Subcutaneous abdominal adipose tissue (tissue), 5 donors: ENCODE measurements around the gene SEMA3B.
A peak's percentile ranks its signal among the peaks of the same experiment; 100 is the strongest.
"Not testable (repeated sequence)": the region's sequence is repeated elsewhere in the genome, so short reads cannot be mapped to it uniquely, and the experiment has no call there.

Source experiments
- H3K27ac ChIP-seq: one replicate; pipeline ENCODE4 v1.7.0; 2013; ENCODE audit warnings: low read depth, mild to moderate bottlenecking, inconsistent platforms, low read length, moderate library complexity
- H3K27me3 ChIP-seq, 5 donors: one replicate each; pipeline ENCODE4 v1.7.0; 2013; ENCODE audit warnings: low read length in 5 of 5, inconsistent platforms in 1 of 5; ENCODE audit not compliant: control insufficient read depth in 5 of 5, insufficient read depth in 4 of 5
- H3K36me3 ChIP-seq, 5 donors: one replicate each; pipeline ENCODE4 v1.7.0; 2013; ENCODE audit warnings: low read length in 5 of 5; ENCODE audit not compliant: control insufficient read depth in 5 of 5, insufficient read depth in 5 of 5
- H3K4me1 ChIP-seq, 5 donors: one replicate each; pipeline ENCODE4 v1.7.0; 2013; ENCODE audit warnings: low read length in 5 of 5, mild to moderate bottlenecking in 3 of 5, moderate library complexity in 1 of 5; ENCODE audit not compliant: control insufficient read depth in 5 of 5, insufficient read depth in 5 of 5
- H3K4me3 ChIP-seq, 5 donors: one replicate each; pipeline ENCODE4 v1.7.0; 2013; ENCODE audit warnings: low read length in 5 of 5, low read depth in 1 of 5
- H3K9ac ChIP-seq, 5 donors: one replicate each; pipeline ENCODE4 v1.7.0; 2013; ENCODE audit warnings: low read length in 5 of 5, mild to moderate bottlenecking in 4 of 5, moderate library complexity in 3 of 5
- H3K9me3 ChIP-seq, 5 donors: one replicate each; pipeline ENCODE4 v1.7.0; 2013; ENCODE audit warnings: low read length in 5 of 5; ENCODE audit not compliant: control insufficient read depth in 5 of 5
- donor health status: healthy.
- donor health status: healthy.
- donor health status: healthy.
- donor health status: healthy.
- donor health status: healthy.

SEMA3B gene

GRCh38 chr3:50244813-50245212 is 24.1 kb upstream of the SEMA3B start:
- Histone ChIP-seq H3K27ac (peak overlapping the region; percentile 92), H3K36me3 (peaks cover 0 to 28% (median 14%) of the 10 kb centered on the region in 5 donors), H3K9ac (peak overlapping the region in 4 of 5 donors; percentile 36 to 70 (median 54)), H3K4me3 (peak overlapping the region in 2 of 5 donors; percentile 28 to 38), H3K4me1 (peaks cover 37 to 98% (median 96%) of the 10 kb centered on the region in 5 donors)
- not testable (repeated sequence) for H3K9me3 ChIP-seq, H3K27me3 ChIP-seq

GRCh38 chr3:50245251-50245745 is 23.6 kb upstream of the SEMA3B start:
- peak overlapping the region; percentile 43 to 84 (median 63) for H3K9ac ChIP-seq
- no peaks in the 10 kb centered on the region for H3K9me3 ChIP-seq
- H3K36me3 ChIP-seq, result peaks cover 0 to 29% (median 19%) of the 10 kb centered on the region in 5 donors
- no peaks in the 10 kb centered on the region for H3K27me3 ChIP-seq
- H3K27ac ChIP-seq, result peak overlapping the region; percentile 92
- peak overlapping the region in 4 of 5 donors; percentile 5 to 64 (median 56) for H3K4me3 ChIP-seq
- H3K4me1 ChIP-seq, result peaks cover 42 to 98% (median 96%) of the 10 kb centered on the region in 5 donors

- peak overlapping the region; percentile 43 to 84 (median 63) for H3K9ac ChIP-seq
- peaks cover 42 to 98% (median 96%) of the 10 kb centered on the region in 5 donors for H3K4me1 ChIP-seq
- no peaks in the 10 kb centered on the region for H3K9me3 ChIP-seq
- H3K27me3 ChIP-seq, result no peaks in the 10 kb centered on the region
- peak overlapping the region; percentile 5 to 64 (median 51) for H3K4me3 ChIP-seq
- H3K27ac ChIP-seq, result peak overlapping the region; percentile 92
- peaks cover 0 to 34% (median 21%) of the 10 kb centered on the region in 5 donors for H3K36me3 ChIP-seq
These were observed 23.0 kb upstream of the SEMA3B start for GRCh38 chr3:50245831-50246516.

GRCh38 chr3:50246517-50246954 is 22.4 kb upstream of the SEMA3B start:
- H3K9ac ChIP-seq, result peak overlapping the region in 3 of 5 donors; percentile 61 to 83 (median 63)
- H3K4me3 ChIP-seq, result peak overlapping the region in 3 of 5 donors; percentile 51 to 64 (median 60)
- H3K9me3 ChIP-seq, result no peaks in the 10 kb centered on the region
- peaks cover 38 to 98% (median 96%) of the 10 kb centered on the region in 5 donors for H3K4me1 ChIP-seq
- peak overlapping the region; percentile 92 for H3K27ac ChIP-seq
- peaks cover 0 to 39% (median 25%) of the 10 kb centered on the region in 5 donors for H3K36me3 ChIP-seq
- no peaks in the 10 kb centered on the region for H3K27me3 ChIP-seq

GRCh38 chr3:50248387-50248786 is 20.6 kb upstream of the SEMA3B start:
- H3K9me3 ChIP-seq, result no peaks in the 10 kb centered on the region
- H3K9ac ChIP-seq, result peak overlapping the region in 4 of 5 donors; percentile 39 to 51 (median 45)
- peak overlapping the region; percentile 92 for H3K27ac ChIP-seq
- H3K36me3 ChIP-seq, result peaks cover 0 to 57% (median 40%) of the 10 kb centered on the region in 5 donors
- no peaks in the 10 kb centered on the region for H3K27me3 ChIP-seq
- peaks cover 32 to 97% (median 82%) of the 10 kb centered on the region in 5 donors for H3K4me1 ChIP-seq
- H3K4me3 ChIP-seq, result peak overlapping the region in 3 of 5 donors; percentile 7 to 27 (median 9)

GRCh38 chr3:50249457-50249856 is 19.5 kb upstream of the SEMA3B start:
- Histone ChIP-seq H3K36me3 (peaks cover 0 to 67% (median 45%) of the 10 kb centered on the region in 5 donors), H3K27me3 (no peaks in the 10 kb centered on the region), H3K4me3 (peak overlapping the region in 1 of 5 donors; percentile 6), H3K9ac (peak overlapping the region in 2 of 5 donors; percentile 4 to 58), H3K9me3 (no peaks in the 10 kb centered on the region), H3K27ac (peak overlapping the region; percentile 92), H3K4me1 (peaks cover 30 to 97% (median 83%) of the 10 kb centered on the region in 5 donors)

GRCh38 chr3:50250514-50250913 is 18.4 kb upstream of the SEMA3B start:
- Histone ChIP-seq H3K9ac (peak overlapping the region in 3 of 5 donors; percentile 19 to 77 (median 58)), H3K27me3 (no peaks in the 10 kb centered on the region), H3K27ac (peak overlapping the region; percentile 92), H3K9me3 (no peaks in the 10 kb centered on the region), H3K4me1 (peaks cover 31 to 98% (median 84%) of the 10 kb centered on the region in 5 donors), H3K36me3 (peaks cover 0 to 72% (median 54%) of the 10 kb centered on the region in 5 donors), H3K4me3 (peak overlapping the region in 1 of 5 donors; percentile 17)

GRCh38 chr3:50251220-50251619 is 17.7 kb upstream of the SEMA3B start:
- H3K27me3 ChIP-seq, result no peaks in the 10 kb centered on the region
- H3K4me1 ChIP-seq, result peaks cover 28 to 97% (median 80%) of the 10 kb centered on the region in 5 donors
- no peaks in the 10 kb centered on the region for H3K9me3 ChIP-seq
- H3K36me3 ChIP-seq, result peaks cover 0 to 76% (median 57%) of the 10 kb centered on the region in 5 donors
- H3K4me3 ChIP-seq, result no peak overlapping the region
- peak overlapping the region in 1 of 5 donors; percentile 51 for H3K9ac ChIP-seq
- peak overlapping the region; percentile 92 for H3K27ac ChIP-seq

- Histone ChIP-seq H3K36me3 (peaks cover 0 to 89% (median 70%) of the 10 kb centered on the region in 5 donors), H3K9ac (peak overlapping the region in 4 of 5 donors; percentile 33 to 66 (median 58)), H3K9me3 (peaks cover 0 to 10% (median 6%) of the 10 kb centered on the region in 5 donors), H3K27ac (peak overlapping the region; percentile 92), H3K27me3 (no peaks in the 10 kb centered on the region), H3K4me1 (peaks cover 15 to 77% (median 53%) of the 10 kb centered on the region in 5 donors), H3K4me3 (peak overlapping the region in 1 of 5 donors; percentile 10)
These were observed 14.2 kb upstream of the SEMA3B start for GRCh38 chr3:50254577-50255250.
